GM12891 (cell line): Measurements from ENCODE around the gene XXYLT1.

Source experiments
- DNase-seq: peaks from one replicate; pipeline ENCODE4 v3.0.0; 2011; ENCODE audit warnings: low spot score; ENCODE audit not compliant: insufficient read length
- FAIRE-seq: peaks from 2 replicates; lab custom pipeline; 2011; peaks lifted over from hg19 to GRCh38; lab: Jason Lieb, UNC
- PAX5 ChIP-seq: IDR thresholded peaks from 2 replicates; pipeline ENCODE4 v1.6.1; 2011; ENCODE audit warnings: low read length, moderate library complexity, mild to moderate bottlenecking; ENCODE audit not compliant: insufficient read depth, severe bottlenecking
- POLR2A ChIP-seq: IDR thresholded peaks from 2 replicates; pipeline ENCODE4 v1.6.1; 2011; ENCODE audit warnings: low read depth, low read length, control low read depth
- POLR2AphosphoS5 ChIP-seq: IDR thresholded peaks from 2 replicates; pipeline ENCODE4 v1.6.1; 2011; ENCODE audit warnings: low read depth, low read length, control low read depth
- POU2F2 ChIP-seq: IDR thresholded peaks from 2 replicates; pipeline ENCODE4 v1.6.1; 2011; ENCODE audit warnings: low read depth, mild to moderate bottlenecking, control low read depth, low read length, moderate library complexity
- SPI1 ChIP-seq: IDR thresholded peaks from 2 replicates; pipeline ENCODE4 v1.6.1; 2011; ENCODE audit warnings: low read depth, low read length, control low read depth
- TAF1 ChIP-seq: IDR thresholded peaks from 2 replicates; pipeline ENCODE4 v1.6.1; 2011; ENCODE audit warnings: low read depth, low read length, control low read depth

XXYLT1 gene

GRCh38 chr3:195150181-195151118, 120.5 kb downstream of the XXYLT1 start:
- DNase-seq (no peak), FAIRE-seq (peak; percentile 89)
- TF ChIP-seq POLR2A (peak; percentile 70; the same call in 1 of the 2 replicates), POLR2AphosphoS5 (peak; percentile 77; the same call in 1 of the 2 replicates), POU2F2 (0 out of 2 replicates have a peak, but pooled peaks have one; percentile 64), TAF1 (peak; percentile 86), PAX5 (no peak), SPI1 (peak; percentile 50)

- TF ChIP-seq TAF1 (no peak), POLR2AphosphoS5 (peak; percentile 60), POU2F2 (0 out of 2 replicates have a peak, but pooled peaks have one; percentile 22), SPI1 (no peak)
- FAIRE-seq: no peak
- no peak for DNase-seq
These were observed 121.5 kb downstream of the XXYLT1 start for GRCh38 chr3:195149292-195150030.

DNA sequence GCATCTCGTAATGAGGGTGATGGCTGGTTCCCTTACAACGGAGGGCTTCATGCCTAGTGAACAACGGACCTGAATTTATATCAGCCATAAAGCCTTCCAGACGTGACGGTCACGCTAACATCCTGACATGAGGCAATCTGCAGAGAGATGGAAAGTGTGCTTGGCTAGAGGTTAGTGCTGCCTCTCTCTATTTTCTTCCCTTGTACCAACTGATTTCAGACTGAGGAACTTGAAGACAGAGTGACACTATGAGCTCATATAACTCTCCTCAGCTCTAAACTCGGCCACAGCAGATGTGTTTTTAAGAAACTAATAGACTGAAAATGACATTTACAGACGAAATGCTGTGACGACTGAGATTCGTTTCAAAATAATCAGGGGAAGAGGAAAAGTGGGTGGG, 122.4 kb downstream of the XXYLT1 start:
- DNase-seq (no peak), FAIRE-seq (peak; percentile 90)
- no peak for TF ChIP-seq SPI1
- 0 out of 2 replicates have a peak, but pooled peaks have one; percentile 27 for TF ChIP-seq POU2F2
- no peak for TF ChIP-seq PAX5
- TF ChIP-seq POLR2AphosphoS5: peak; percentile 75
- peak; percentile 78 for TF ChIP-seq POLR2A
- TF ChIP-seq TAF1: no peak; the same call in 1 of the 2 replicates

- peak; percentile 81 for TF ChIP-seq SPI1
- no peak; the same call in none of the 2 replicates for TF ChIP-seq TAF1
- TF ChIP-seq POU2F2: no peak
- TF ChIP-seq POLR2A: peak; percentile 82
- peak; percentile 27 for TF ChIP-seq PAX5
- peak; percentile 78 for TF ChIP-seq POLR2AphosphoS5
- DNase-seq (no peak), FAIRE-seq (peak; percentile 89)
These were observed 123.3 kb downstream of the XXYLT1 start for GRCh38 chr3:195147649-195148080.

DNA sequence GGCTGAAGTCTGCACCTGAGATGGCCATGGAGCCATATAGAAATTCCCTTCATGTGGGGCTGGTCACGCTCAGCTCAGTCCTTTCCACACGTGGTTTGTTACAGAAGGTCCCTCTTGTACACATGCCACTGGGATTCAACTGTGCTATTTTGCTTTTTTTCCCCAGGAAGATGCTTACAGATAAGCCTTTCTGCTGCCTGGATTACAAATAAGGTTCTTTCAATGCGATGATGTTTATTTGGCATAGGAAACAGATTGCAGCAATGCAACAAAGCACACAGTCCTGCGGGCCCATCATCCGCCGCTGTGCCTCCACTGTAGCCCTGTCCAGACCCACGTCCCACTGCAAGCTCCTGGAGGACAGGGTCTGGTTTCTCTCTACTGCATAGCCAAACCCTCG, 124.8 kb downstream of the XXYLT1 start:
- DNase-seq (no peak), FAIRE-seq (no peak)
- no peak for TF ChIP-seq POLR2A
- TF ChIP-seq PAX5: no peak
- TF ChIP-seq TAF1: no peak
- TF ChIP-seq POLR2AphosphoS5: no peak
- no peak for TF ChIP-seq SPI1
- TF ChIP-seq POU2F2: no peak

GRCh38 chr3:195145579-195145978, 125.4 kb downstream of the XXYLT1 start:
- no peak for TF ChIP-seq POLR2AphosphoS5
- TF ChIP-seq TAF1: no peak
- TF ChIP-seq SPI1: no peak
- no peak for TF ChIP-seq PAX5
- TF ChIP-seq POLR2A: no peak
- TF ChIP-seq POU2F2: no peak
- no peak for FAIRE-seq
- DNase-seq: no peak

GRCh38 chr3:195143221-195143620, 127.7 kb downstream of the XXYLT1 start:
- TF ChIP-seq SPI1 (no peak), TAF1 (no peak), POLR2A (no peak), POLR2AphosphoS5 (no peak), PAX5 (no peak), POU2F2 (no peak)

GRCh38 chr3:195142519-195142918, 128.4 kb downstream of the XXYLT1 start:
- no peak for FAIRE-seq
- no peak for TF ChIP-seq SPI1
- TF ChIP-seq TAF1: no peak
- TF ChIP-seq POLR2A: no peak
- TF ChIP-seq POLR2AphosphoS5: no peak
- no peak for TF ChIP-seq POU2F2
- TF ChIP-seq PAX5: no peak
- DNase-seq: no peak

More at GRCh38 chr3:195143221-195143620, 127.7 kb downstream of the XXYLT1 start:
- FAIRE-seq: no peak
- DNase-seq: no peak
